CD4-positive, alpha-beta T cell treated with Interleukin-10 for 1 hour (primary cell): ENCODE measurements around the gene PDZD4.

ENCODE experiments used
- DNase-seq: peaks from one replicate; pipeline ENCODE4 v3.0.0-alpha.2; 2020

The PDZD4 gene, protein sequence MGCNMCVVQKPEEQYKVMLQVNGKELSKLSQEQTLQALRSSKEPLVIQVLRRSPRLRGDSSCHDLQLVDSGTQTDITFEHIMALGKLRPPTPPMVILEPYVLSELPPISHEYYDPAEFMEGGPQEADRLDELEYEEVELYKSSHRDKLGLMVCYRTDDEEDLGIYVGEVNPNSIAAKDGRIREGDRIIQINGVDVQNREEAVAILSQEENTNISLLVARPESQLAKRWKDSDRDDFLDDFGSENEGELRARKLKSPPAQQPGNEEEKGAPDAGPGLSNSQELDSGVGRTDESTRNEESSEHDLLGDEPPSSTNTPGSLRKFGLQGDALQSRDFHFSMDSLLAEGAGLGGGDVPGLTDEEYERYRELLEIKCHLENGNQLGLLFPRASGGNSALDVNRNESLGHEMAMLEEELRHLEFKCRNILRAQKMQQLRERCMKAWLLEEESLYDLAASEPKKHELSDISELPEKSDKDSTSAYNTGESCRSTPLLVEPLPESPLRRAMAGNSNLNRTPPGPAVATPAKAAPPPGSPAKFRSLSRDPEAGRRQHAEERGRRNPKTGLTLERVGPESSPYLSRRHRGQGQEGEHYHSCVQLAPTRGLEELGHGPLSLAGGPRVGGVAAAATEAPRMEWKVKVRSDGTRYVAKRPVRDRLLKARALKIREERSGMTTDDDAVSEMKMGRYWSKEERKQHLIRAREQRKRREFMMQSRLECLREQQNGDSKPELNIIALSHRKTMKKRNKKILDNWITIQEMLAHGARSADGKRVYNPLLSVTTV

DNA sequence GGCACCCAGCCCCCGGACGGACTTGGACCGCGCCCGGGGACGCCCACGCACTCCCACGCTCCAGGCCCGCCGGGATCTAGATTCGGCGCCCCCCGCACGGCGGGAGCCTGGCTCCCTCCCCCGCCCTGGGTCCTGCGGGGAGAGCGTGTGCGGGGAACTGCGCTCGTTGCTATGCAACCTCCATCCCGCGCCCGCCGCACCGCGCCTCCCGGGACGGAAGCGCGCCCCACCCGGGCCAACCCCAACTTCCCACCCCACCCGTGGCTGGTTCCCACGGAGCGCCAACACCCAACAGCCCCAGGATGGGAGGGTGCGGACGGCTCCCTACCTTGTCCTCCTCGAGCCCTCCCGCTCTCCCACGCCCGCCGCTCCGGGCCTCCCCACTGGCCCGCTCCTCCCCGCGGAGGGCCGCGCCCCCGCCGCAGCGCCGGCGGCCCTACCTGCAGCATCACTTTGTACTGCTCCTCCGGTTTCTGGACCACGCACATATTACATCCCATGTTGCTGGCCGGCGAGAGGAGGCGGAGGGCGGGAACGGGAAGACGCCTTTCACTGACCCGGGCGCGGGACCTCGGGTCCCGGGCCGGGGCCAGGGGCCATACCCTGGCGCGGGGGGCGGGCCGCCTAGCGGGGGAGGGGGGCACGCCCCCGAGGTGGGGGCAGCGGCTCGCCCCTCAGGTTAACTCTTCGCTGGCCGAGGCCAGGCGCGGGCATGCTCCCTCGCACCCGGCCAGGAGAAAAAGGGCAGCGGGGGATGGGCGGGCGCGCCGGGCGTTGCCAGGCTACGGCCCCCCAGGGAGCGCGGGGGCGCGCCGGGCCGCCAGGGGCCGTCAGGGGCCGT is at the start of gene PDZD4:
TSS of gene PDZD4 (minus strand) at position 746 of the 841 bp plus-strand sequence. CDS start at position 500, 246 bp downstream.
- peak; percentile 24 for DNase-seq

DNA sequence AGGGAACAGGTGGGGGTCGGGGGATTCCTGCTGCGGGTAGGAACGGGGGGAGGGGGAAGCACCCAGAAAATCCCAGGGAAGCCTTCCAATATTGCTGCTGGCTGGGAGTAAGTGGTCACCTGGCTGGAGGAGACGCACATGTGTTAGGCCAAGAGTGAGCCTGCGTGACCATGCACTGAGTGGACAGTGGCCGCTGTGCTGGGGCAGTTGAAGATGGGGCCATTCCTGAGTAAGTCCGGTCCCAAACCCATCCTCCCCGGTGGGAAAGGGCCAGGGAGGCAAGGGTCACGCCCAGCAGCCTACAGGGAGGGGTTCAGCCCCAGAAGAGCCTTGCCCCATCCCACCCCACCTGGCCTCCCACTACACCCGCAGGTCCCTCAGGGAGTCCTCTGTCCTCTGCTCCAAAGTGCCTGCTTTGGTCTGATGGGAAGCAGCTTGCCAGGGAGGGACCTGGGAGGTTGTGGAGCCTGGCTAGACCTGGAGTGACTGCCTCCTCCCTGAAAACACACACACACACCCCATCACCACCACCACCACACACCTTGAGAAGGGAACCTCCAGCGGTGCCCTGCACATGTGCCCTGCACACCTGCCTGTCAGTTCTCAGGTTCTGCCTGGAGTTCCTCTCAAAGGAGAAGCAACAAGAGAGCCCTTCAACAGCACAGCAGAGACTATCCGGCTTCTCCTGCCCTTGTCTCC is 49.5 kb upstream of the PDZD4 start:
- DNase-seq, result no peak

DNA sequence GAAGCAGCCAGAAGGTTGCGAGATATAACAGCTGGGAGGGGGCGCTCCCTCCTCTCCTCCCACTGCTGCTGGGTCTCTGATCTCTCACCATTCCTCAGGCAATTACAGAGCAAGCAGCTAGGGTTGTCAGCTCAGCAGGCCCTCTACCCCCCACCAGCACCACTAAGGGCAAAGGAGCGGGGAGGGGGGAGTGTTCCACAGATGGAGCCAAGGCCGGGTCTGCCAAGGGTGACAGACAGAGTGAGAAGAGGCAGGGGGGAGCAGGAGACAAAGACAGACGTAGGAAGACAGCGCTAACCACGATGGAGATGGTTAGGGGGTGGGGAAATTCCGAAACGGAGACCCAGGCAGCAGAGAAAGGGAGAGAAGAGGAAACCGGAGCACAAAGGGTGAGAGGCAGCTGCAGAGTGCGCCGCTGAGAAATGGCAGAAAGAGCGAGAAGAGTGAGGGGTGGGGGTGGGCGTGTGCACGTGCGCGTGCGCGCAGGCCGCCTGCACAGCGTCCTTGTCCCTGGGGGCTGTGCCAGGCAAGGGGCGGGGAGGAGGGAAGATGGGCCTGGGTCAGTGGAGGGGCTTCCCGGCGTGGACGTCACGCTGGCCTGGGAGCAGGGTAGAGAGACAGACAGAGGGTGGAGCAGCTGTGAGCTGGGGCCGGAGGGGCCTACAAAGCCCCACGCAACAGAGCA is 48.8 kb upstream of the PDZD4 start:
- no peak for DNase-seq

DNA sequence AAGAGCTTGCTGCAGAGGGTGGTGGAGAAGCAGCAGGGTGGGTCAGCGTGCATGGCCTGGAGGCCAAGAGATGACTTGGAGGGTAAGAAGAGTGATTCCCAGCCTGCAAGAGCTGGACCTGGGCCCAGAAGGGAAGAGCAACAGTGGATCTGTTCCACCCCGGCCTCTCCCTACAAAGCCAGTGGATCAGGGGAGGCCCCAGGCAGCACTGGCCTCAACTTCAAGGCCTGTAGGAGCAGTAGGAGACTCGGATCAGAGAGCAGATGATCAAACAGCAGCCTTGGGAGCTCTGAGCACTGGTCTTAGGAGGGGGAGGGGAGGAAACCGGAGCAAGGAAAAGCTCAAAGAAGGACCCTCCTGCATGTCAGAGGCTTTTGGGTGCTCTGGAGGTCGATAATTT is 48.0 kb upstream of the PDZD4 start:
- no peak for DNase-seq

DNA sequence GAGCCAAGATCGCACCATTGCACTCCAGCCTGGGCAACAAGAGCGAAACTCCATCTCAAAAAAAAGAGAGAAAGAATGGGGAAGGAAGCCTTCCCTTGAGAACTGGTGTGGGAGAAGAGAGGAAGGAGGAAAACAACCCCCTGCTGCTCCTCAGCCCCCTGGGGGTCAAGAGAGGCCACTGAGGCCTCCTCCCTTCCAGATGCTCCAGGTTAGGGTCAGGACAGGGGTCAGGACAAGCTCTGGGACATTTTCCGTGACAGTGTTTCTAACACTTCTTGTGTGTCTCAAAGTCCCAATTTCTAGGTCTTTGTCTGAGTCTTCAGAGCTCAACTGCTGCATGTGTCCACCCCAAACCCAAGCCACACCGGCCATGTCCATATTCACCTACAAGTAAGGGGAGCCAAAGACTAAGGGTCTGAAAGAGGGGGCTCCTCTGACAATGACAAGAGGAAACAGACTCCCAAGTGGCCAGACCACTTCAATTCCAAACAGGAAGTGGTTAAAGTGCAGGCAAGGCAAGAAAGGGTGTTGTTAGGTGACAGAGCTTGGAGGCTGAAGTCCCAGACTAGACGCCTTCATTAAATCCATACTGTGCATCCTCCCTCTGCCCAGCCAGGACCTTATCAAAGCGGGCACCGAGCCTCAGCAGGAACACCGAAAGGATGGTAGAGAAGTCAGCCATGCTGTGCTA is 47.4 kb upstream of the PDZD4 start:
- no peak for DNase-seq

DNA sequence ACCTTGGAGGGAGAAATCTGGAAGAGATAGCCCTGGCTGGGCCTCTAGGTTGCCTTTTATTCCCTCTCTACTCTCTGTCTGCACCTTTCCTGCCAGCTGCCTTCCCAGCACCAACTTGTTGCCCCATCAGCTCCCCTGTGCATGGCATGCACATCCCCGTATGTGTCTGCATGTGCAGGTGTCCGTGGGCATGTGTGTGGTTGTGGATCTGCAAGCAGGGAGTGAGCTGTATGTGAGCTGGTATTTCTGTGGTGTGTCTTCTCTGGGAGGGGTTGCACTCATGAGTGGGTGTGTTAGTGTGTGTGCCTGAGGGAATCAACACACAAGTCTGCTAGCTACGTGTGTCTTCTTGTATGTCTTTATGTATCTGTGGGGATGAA is 45.8 kb upstream of the PDZD4 start:
- DNase-seq, result no peak

- peak; percentile 69 for DNase-seq
Measured at GRCh38 chrX:153875391-153876111, 45.2 kb upstream of the PDZD4 start.

GRCh38 chrX:153874366-153875125 is 44.2 kb upstream of the PDZD4 start:
- DNase-seq, result no peak

DNA sequence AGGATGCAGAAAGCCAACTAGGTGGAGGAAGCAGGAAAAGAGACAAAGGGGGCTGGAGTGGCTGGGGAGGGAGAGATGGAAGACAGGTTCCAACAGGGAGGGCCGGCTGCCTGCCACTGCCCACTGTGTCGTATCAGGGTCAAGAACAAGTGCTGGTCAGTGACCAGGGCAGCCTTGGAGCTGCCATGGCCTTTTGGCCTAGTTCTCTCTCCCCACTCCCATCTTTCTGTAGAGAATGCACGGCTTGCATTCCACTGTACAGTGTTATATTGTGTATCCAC is 43.7 kb upstream of the PDZD4 start:
- DNase-seq, result no peak

DNA sequence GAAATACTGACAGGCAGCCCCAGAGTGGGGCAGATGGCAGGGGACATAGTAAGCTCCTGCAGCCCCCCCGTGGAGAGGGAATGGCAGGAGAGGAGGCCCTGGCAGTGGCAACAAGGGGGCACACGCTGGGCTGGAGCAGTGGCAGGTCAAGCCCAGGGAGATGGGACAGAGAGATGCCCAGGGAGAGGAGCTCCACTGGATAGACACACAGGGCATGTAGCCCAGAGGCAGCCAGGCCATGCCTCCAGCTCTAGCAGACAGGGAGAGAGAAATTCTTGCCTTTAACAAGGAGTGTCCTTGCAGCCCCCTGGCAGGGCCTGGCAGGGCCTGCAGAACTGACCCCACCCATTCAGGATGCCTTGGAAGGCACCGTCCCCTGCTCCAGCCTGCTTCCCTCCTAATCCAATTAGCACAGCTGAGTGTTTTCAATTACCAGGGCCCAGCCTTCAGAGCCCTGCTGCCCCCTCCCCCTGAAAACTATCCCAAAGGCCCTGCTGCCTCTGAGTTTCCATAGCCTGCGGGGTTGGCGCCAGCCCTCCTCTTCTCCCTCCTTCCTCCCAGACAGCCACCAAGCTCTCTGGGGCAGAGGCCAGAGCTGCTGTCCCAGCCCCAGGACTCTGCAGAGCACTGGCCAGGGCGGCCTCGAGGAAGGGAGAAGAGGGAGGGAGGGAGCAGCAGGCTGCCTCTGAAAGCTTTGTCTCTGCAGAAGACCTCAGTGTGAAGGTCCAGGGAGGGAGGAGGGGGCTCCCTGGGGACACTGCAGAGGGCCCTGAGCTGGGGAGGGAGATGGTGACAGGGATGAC is 43.1 kb upstream of the PDZD4 start:
- no peak for DNase-seq

GRCh38 chrX:153871946-153872878 is 41.9 kb upstream of the PDZD4 start:
- DNase-seq, result no peak

DNA sequence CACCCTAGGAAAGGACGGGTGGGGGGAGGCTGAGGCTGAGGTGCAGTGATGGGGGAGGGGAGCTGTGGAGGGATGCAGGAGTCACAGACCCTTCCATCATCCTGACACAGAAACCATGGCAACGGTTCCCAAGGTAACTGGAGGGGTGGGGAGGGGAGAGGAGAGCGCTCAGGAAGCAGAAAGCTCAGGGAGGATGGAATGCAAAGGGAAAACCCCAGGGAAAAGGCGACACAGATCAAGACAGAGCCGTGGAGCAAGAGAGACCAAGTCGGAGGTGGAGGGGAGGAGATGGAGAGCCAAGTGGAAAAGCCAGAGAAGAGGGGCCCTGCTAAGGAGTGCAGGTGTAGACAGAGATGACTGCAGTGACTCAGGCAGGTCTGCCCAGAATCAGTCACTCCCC is 41.1 kb upstream of the PDZD4 start:
- no peak for DNase-seq

DNA sequence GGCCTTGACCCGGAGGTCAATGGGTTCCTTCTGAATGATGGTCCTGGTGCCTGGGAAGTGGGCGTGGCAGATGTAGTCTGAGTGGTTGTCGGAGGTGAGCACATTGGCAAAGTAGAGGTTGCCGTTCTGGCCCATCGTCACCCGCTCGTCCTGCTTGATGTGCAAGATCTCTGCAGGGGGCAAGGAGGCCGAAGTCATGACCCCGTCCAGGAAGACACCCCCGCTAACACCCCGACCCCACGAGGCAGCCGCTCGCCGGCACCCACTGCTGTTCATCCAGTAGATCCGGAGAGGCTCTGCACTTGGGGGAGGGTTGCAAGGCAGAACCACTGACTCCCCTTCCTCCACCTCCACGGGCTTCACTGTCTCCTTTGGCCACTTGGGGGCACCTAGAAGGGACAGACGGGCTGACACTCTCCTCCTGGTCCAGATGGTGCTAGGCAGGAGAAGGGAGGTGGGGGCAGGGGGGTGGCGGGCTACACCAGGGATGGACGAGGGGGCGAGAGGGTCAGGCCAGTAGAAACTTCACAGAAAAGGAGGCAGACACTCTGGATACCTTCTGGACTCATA is 40.5 kb upstream of the PDZD4 start:
- DNase-seq, result no peak

DNA sequence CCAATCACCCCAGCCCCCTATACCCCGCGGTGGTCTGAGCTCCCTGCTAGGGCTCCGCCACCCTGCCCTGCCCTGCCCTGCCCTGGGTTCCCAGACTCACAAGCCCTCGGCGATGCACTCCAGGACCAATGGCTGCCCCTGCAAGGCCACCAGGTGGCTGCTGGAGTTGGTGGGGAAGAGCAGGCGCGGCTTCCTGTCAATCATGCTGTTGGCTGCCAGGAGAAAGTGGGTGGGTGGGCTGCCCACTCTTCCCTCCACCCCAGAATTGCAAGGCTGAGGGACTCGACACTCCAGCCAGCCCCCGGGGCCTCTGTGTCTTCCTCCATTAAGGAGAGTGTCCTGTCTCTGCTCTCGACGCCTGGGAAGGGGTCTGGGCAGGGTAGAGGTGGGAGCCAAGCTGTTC is 39.9 kb upstream of the PDZD4 start:
- DNase-seq, result no peak

- DNase-seq, result no peak
Measured at GRCh38 chrX:153869473-153870287, 39.3 kb upstream of the PDZD4 start.

- no peak for DNase-seq
Measured at GRCh38 chrX:153868576-153869472, 38.5 kb upstream of the PDZD4 start.
